ENCODE results near the gene BSG. TPM values are rescaled to one million over a fixed set of nuclear protein-coding genes. Genes with fewer than 3 reads are reported as not detected.

Gene BSG
- total RNA-seq, 2 experiments from 2014 or later, result 165 to 175 TPM

DNA sequence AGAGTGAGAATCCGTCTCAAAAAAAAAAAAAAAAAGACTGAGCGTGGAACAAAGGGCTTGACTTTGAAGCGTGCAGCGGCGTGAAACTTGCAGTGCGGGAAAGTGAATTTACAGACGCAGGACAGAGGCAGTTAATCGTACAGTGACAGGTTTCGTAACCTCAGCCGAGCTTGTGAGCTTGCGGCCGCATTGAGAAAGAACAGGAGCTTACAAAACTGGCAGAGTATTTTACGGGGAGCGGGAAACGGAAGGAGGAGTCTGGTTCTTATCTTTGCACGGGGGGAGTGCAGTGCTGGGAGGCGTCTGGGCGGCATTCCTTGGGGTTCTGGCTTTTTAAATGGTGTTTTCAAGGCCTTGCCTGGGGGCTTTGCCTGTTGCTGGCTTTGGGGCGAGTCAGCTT is 6.0 kb upstream of the BSG start:
- Mint-ChIP-seq H3K36me3 (ENCODE audit: low read depth) (peaks cover 3% of the 10 kb centered on the region), H3K4me3 (no peak overlapping the region), H3K9me3 (ENCODE audit: low read depth) (no peaks in the 10 kb centered on the region), H3K4me1 (peaks cover 9% of the 10 kb centered on the region), H3K27ac (no peak overlapping the region), H3K27me3 (no peaks in the 10 kb centered on the region)
- CTCF ChIA-PET, result no interaction called here
- intact Hi-C loops (cut with DNase I, micrococcal nuclease), result no loop called here
- POLR2A ChIA-PET, result no interaction called here
- ATAC-seq (no peak), DNase-seq (no peak)

DNA sequence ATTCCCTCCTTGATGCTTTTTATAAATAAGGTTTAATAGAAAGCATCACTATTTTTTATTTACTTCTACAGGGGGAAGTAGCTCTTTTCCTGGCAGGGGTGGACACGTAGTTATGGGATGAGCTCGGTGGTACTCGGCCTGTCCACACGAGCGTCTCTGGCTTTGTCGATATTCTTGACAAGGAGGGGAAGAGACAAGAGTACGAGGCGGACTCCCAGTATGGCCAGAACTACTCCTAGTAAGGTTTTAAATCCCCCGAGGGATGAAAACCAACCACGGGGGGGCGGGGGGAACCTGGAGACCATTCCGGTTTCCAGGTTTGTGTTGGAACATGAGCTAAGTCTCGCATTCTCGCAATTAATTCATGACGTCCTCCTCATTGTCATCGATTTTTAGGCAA is 5.6 kb upstream of the BSG start:
- intact Hi-C loops (cut with DNase I, micrococcal nuclease), result no loop called here
- Mint-ChIP-seq H3K4me3 (no peak overlapping the region), H3K9me3 (ENCODE audit: low read depth) (no peaks in the 10 kb centered on the region), H3K27me3 (no peaks in the 10 kb centered on the region), H3K4me1 (peaks cover 11% of the 10 kb centered on the region), H3K36me3 (ENCODE audit: low read depth) (peaks cover 3% of the 10 kb centered on the region), H3K27ac (no peak overlapping the region)
- ATAC-seq (no peak), DNase-seq (no peak)
- ChIA-PET POLR2A (no interaction called here), CTCF (no interaction called here)

DNA sequence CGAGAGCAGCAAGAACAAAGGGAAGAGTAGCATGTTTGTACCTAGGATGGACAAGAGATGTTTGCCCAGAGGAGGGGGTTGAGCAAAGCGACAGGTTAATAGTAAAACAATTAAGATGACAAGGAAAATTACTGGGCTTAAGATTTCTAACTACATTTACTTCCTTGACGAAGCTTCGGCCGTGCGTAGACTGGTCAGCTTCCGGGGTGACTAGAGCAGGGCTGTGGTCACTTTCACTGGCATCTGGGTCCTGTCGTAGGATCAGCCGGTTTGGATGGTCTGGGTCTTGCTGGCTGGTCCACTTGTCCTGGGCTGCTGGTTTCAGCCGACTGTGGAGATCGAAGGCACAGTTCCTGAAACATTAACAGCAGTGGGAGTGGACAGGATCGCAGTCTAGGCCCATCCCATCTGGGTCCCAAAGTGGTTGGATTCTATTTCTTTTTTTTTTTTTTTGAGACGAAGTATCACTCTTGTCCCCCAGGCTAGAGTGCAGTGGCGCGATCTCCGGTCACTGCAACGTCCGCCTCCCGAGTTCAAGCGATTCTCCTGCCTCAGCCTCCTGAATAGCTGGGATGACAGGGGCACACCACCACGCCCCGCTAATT is 5.0 kb upstream of the BSG start:
- ATAC-seq, result no peak
- POLR2A ChIA-PET, result no interaction called here

DNA sequence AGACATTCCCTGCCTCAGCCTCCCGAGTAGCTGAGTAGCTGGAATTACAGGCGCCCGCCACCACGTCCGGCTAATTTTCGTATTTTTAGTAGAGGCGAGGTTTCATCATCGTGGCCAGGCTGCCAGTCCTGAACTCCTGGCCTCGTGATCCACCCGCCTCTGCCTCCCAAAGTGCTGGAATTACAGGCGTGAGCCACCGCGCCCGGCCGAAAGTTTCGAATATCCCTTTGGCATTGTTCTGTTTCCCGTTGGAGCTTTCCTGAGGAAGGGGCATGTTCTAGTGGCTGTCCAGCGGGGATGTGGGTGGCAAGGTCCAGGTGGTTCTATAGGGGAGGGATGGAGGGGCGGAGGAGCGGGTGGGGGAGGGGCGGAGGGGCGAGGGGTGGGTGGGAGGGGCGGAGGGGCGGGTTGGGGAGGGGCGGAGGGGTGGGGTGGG is 2.1 kb upstream of the BSG start:
- Mint-ChIP-seq H3K9me3 (ENCODE audit: low read depth) (no peaks in the 10 kb centered on the region), H3K4me1 (peaks cover 25% of the 10 kb centered on the region), H3K27ac (peak overlapping the region; percentile 77), H3K27me3 (no peaks in the 10 kb centered on the region), H3K4me3 (no peak overlapping the region), H3K36me3 (ENCODE audit: low read depth) (peaks cover 6% of the 10 kb centered on the region)
- ChIA-PET POLR2A (interaction anchor here (0.6 kb wide), 1 partner anchor 38 kb away, joined by 3 read pairs; the partner anchor contains the start of gene CDC34), CTCF (interaction anchor here (0.7 to 1.1 kb wide), 3 partner anchors 9 to 59 kb away, joined by 3 to 4 read pairs (median 3); no protein-coding TSS in a partner anchor)
- intact Hi-C loops (cut with DNase I, micrococcal nuclease), result loop anchor here in 1 of 2 experiments (5.0 kb wide), 1 partner anchor 92 kb away; the partner anchor contains the start of gene RNF126
- ATAC-seq (no peak), DNase-seq (no peak)

More for the DNA sequence above, 5.0 kb upstream of the BSG start:
- intact Hi-C loops (cut with DNase I, micrococcal nuclease), result no loop called here
- Mint-ChIP-seq H3K9me3 (ENCODE audit: low read depth) (no peaks in the 10 kb centered on the region), H3K27me3 (no peaks in the 10 kb centered on the region), H3K27ac (no peak overlapping the region), H3K4me3 (no peak overlapping the region), H3K4me1 (peaks cover 11% of the 10 kb centered on the region), H3K36me3 (ENCODE audit: low read depth) (peaks cover 3% of the 10 kb centered on the region)
- CTCF ChIA-PET, result interaction anchor here (0.9 kb wide), 1 partner anchor 15 kb away, joined by 3 read pairs; no protein-coding TSS in a partner anchor
- DNase-seq, result no peak

DNA sequence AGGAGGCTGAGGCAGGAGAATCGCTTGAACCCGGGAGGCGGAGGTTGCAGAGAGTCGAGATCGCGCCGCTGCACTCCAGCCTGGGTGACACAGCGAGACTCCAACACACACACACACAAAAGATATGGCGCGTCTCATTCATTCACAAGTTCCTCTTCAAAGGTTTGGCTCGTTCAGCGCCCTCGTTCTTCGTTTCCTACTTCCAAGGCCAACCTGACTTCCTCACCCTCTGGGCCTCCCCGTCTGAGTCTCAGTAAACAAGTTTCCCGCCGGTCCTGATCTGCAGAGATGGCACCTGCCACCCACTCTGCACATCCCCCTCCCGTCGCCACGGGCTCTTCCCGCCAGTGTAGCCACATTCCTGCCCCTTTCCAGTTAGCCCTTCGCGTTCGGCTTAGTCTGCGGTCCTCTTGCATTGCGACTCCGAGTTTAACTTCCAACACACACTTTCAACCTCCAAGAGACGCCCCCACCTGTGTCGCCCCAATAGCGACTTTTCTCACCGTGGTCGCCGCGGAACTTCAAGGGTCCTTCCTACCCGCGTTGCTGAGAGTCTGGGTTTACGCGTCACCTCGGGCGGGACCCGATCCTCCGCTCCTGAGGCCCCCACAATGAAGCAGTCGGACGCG is 1.3 kb upstream of the BSG start:
- peak overlapping the region; percentile 90 for H3K4me3 Mint-ChIP-seq
- intact Hi-C loops (cut with DNase I, micrococcal nuclease), result loop anchor here in 1 of 2 experiments (1.0 to 5.0 kb wide), 2 partner anchors 62 to 91 kb away; partner anchors contain the start of genes POLRMT and RNF126
- DNase-seq, result peak; percentile 74
- H3K27ac Mint-ChIP-seq, result peak overlapping the region; percentile 95
- H3K36me3 Mint-ChIP-seq (ENCODE audit: low read depth), result peaks cover 6% of the 10 kb centered on the region
- H3K27me3 Mint-ChIP-seq, result no peaks in the 10 kb centered on the region
- ChIA-PET CTCF (interaction anchor here (0.9 to 1.3 kb wide), 4 partner anchors 10 to 61 kb away, joined by 3 to 7 read pairs (median 6); partner anchors contain the start of gene CDC34), POLR2A (interaction anchor here (0.6 kb wide), 1 partner anchor 39 kb away, joined by 3 read pairs; the partner anchor contains the start of gene CDC34)
- H3K9me3 Mint-ChIP-seq (ENCODE audit: low read depth), result no peaks in the 10 kb centered on the region
- ATAC-seq, result peak; percentile 31
- H3K4me1 Mint-ChIP-seq, result peaks cover 29% of the 10 kb centered on the region

DNA sequence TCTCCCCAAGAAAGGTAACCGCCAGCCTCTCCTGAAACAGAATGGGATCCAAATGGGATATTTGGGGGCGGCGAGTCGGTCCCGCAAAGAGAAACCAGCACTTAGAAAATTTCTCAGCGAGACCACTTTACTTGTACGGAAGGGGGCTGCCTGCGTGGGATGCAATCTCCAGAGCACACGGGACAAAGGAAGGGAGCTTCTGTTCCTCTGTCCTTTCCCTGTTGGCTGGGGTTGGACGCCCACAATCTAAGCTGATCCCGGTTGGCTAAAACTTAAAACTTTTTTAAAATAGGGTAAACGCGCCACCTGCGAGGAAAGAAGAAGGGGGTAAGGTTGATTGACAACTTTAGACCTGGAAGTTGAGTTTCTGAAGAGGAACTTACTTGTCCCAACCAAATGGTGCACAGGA is 826 bp upstream of the BSG start:
- Mint-ChIP-seq H3K4me1 (peaks cover 33% of the 10 kb centered on the region), H3K36me3 (ENCODE audit: low read depth) (peaks cover 6% of the 10 kb centered on the region), H3K27ac (peak overlapping the region; percentile 95), H3K9me3 (ENCODE audit: low read depth) (no peaks in the 10 kb centered on the region), H3K4me3 (peak overlapping the region; percentile 90), H3K27me3 (no peaks in the 10 kb centered on the region)
- ChIA-PET POLR2A (interaction anchor here (1.0 kb wide), 1 partner anchor 61 kb away, joined by 3 read pairs; no protein-coding TSS in a partner anchor), CTCF (interaction anchor here (0.9 to 1.3 kb wide), 3 partner anchors 16 to 61 kb away, joined by 3 to 7 read pairs (median 7); partner anchors contain the start of gene CDC34)
- ATAC-seq (no peak), DNase-seq (peak; percentile 46)
- intact Hi-C loops (cut with DNase I, micrococcal nuclease), result loop anchor here in 1 of 2 experiments (1.0 to 5.0 kb wide), 2 partner anchors 62 to 91 kb away; partner anchors contain the start of genes POLRMT and RNF126

DNA sequence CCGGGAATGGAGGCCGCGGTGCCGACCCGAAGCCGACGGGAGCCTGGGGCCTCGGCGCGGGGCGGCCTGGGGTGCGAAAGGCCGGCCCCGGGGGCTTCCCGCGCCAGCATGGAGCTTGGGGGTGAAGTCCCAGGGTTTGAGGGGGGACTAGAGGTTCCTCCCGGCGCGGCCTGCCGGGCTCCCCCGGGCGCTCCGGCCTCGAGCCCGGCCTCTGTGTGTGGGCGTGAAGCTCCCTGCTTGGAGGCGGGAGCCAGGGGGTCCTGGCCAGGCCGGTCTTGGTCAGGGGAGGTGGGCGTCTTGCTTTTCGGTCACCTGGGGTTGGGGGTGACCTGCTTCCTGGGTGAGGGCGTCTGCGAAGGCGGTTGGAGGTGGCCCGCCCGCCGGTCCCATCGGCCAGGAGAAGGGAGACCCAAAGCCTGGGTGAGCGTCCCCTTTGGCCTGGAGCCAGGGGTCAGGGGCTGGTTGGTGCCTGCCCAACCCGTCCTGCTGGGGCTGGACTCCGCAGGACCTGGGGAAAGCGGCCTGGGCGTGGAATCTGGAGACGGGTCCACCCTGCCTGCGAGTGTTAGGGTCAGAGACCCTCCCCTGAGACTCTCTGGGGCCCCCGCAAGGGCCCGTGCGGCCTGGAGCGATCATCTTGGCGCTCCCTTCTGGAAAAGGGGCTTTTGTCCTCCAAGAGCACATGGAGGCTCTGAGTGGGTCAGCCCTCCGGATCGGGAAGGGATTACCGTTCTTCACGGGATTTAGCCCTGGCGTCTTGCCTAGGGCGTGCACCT is 535 bp downstream of the BSG start:
- ChIA-PET CTCF (no interaction called here), POLR2A (interaction anchor here (0.7 kb wide), 1 partner anchor 16 kb away, joined by 3 read pairs; no protein-coding TSS in a partner anchor)
- intact Hi-C loops (cut with DNase I, micrococcal nuclease), result loop anchor here (1.0 to 5.0 kb wide), 12 partner anchors 29 to 224 kb away; partner anchors contain the start of genes RNF126 (in 2 of the 2), CDC34 (in 1 of the 2), GZMM (in 1 of the 2) and POLRMT (in 1 of the 2)
- peak overlapping the region; percentile 90 for H3K4me3 Mint-ChIP-seq
- DNase-seq (peak; percentile 41), ATAC-seq (no peak)
- H3K9me3 Mint-ChIP-seq (ENCODE audit: low read depth), result no peaks in the 10 kb centered on the region
- H3K36me3 Mint-ChIP-seq (ENCODE audit: low read depth), result peaks cover 6% of the 10 kb centered on the region
- H3K27ac Mint-ChIP-seq, result peak overlapping the region; percentile 58
- no peaks in the 10 kb centered on the region for H3K27me3 Mint-ChIP-seq
- peaks cover 36% of the 10 kb centered on the region for H3K4me1 Mint-ChIP-seq

DNA sequence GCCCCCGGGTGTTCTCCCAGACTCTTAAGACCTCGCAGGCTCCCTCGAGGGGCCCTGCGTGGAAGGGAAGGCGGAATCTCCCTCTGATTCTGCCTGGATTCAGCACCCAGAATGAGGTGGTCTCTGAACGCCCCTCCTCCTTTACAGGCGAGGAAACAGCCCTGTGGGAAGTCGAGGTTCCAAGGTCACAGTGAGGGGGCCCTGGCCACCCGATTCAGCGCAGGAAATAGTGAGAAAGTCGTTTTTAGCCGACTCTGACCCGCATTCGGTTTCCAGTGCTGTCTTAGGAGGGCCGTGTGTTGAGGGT is 1.1 kb downstream of the BSG start:
- Mint-ChIP-seq H3K4me3 (peak overlapping the region; percentile 90), H3K4me1 (peaks cover 38% of the 10 kb centered on the region), H3K27me3 (no peaks in the 10 kb centered on the region), H3K36me3 (ENCODE audit: low read depth) (peaks cover 6% of the 10 kb centered on the region), H3K9me3 (ENCODE audit: low read depth) (no peaks in the 10 kb centered on the region), H3K27ac (peak overlapping the region; percentile 58)
- DNase-seq (no peak), ATAC-seq (no peak)
- CTCF ChIA-PET, result no interaction called here
- POLR2A ChIA-PET, result no interaction called here
- intact Hi-C loops (cut with DNase I, micrococcal nuclease), result loop anchor here in 1 of 2 experiments (2.0 to 5.0 kb wide), 3 partner anchors 41 to 89 kb away; partner anchors contain the start of gene RNF126

DNA sequence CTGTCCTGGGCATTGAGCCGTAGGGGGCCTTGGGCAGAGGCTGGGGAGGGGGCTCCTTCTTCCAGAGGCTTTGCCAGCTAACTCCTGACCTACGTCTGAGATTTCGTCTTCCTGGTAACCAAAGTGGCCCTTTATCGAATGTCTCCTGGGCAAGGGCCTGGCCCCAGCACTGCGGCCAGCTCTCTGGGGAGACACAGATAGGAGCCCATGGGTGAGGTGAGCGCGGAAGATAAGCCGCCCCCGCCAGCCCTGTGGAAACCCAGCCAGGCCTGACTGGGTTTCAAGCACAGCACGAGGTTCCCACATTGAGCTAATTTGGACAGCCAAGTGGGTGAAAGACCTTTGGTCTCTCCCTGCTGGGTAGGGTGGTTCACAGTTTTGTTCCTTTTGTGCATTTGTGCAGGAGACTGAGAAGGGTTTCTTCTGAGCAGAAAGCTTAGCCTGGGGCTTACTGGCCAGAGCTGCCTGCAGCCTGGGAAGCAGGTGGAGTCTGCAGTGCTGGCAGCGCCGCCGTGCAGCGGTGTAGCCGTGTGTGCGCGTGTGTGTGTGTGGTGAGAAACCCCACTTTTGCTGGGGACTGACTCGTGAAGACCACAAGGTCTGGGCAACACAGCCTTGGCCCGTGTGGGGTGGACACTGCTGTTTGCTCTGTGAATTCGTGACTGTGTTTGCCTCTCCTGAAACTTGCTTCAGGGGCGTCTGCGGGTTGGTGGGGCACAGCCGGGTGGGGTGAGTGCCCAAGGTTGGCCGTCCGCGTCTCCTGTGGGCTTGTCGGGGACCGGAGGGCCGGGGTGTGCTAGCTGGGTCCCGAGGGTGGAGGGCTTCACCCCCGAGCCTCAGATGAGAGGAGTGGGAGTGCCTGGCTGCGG is 2.5 kb downstream of the BSG start:
- ChIA-PET CTCF (interaction anchor here (0.6 to 1.7 kb wide), 2 partner anchors 9 kb away, joined by 3 to 8 read pairs; no protein-coding TSS in a partner anchor), POLR2A (interaction anchor here (0.7 kb wide), 1 partner anchor 86 kb away, joined by 3 read pairs; no protein-coding TSS in a partner anchor)
- Mint-ChIP-seq H3K9me3 (ENCODE audit: low read depth) (no peaks in the 10 kb centered on the region), H3K4me1 (peaks cover 36% of the 10 kb centered on the region), H3K27ac (peak overlapping the region; percentile 12), H3K27me3 (no peaks in the 10 kb centered on the region), H3K4me3 (peak overlapping the region; percentile 90), H3K36me3 (ENCODE audit: low read depth) (peaks cover 6% of the 10 kb centered on the region)
- intact Hi-C loops (cut with DNase I, micrococcal nuclease), result loop anchor here in 1 of 2 experiments (5.0 kb wide), 1 partner anchor 87 kb away; the partner anchor contains the start of gene RNF126
- DNase-seq, result no peak
- no peak for ATAC-seq

All from activated CD4-positive, alpha-beta T cell treated with anti-CD3 and anti-CD28 coated beads for 36 hours (primary cell).